Measurements from ENCODE around the gene CEP89. TPM values are rescaled to one million over a fixed set of nuclear protein-coding genes. Genes with fewer than 3 reads are reported as not detected.

The CEP89 gene
- total RNA-seq, 1 experiment from 2014 or later, result 15.3 TPM

Other genes with a start within 250 kb of the CEP89 start
- gene SLC7A9, start 102.2 kb downstream of the CEP89 start, total RNA-seq (2014; rRNA removed; shearing (Covaris generic)), result not detected in 2 replicates
- 1.8 and 3.3 TPM in 2 replicates for gene FAAP24, start 284 bp upstream of the CEP89 start, total RNA-seq (2014; rRNA removed; shearing (Covaris generic))
- 42.1 and 49.2 TPM in 2 replicates for gene RHPN2, start 92.9 kb upstream of the CEP89 start, total RNA-seq (2014; rRNA removed; shearing (Covaris generic))
- gene GPATCH1, start 109.2 kb upstream of the CEP89 start, total RNA-seq (2014; rRNA removed; shearing (Covaris generic)), result 12.1 and 18.3 TPM in 2 replicates
- not detected in 2 replicates for gene WDR88, start 160.2 kb upstream of the CEP89 start, total RNA-seq (2014; rRNA removed; shearing (Covaris generic))
- gene LRP3, start 222.4 kb upstream of the CEP89 start, total RNA-seq (2014; rRNA removed; shearing (Covaris generic)), result 2.1 and 2.9 TPM in 2 replicates